Uterus (tissue), 4 donors: ENCODE data around the gene RNU7-1. TPM values are rescaled to one million over a fixed set of nuclear protein-coding genes. Genes with fewer than 3 reads are reported as not detected.

Source experiments
- DNase-seq, 2 donors: peaks; one replicate each; pipeline ENCODE4 v3.0.0-alpha.2; 2019 to 2020
- H3K27ac ChIP-seq, 2 donors: fragments of 200-600 bp; sonication (generic); 1 replicate in 1 of 2; 2 replicates in 1 of 2; pipeline ENCODE4 v1.5.1; 2016 to 2018
- H3K27me3 ChIP-seq, 2 donors: fragments of 200-600 bp; sonication (generic); one replicate each; pipeline ENCODE4 v1.5.1; 2018 to 2019; ENCODE audit warnings: control low read depth in 1 of 2
- H3K36me3 ChIP-seq, 2 donors: fragments of 200-600 bp; sonication (generic); one replicate each; pipeline ENCODE4 v1.5.1; 2019; ENCODE audit warnings: control low read depth in 1 of 2
- H3K4me1 ChIP-seq, 2 donors: fragments of 200-600 bp; sonication (generic); one replicate each; pipeline ENCODE4 v1.5.1; 2018 to 2019; ENCODE audit warnings: control low read depth in 1 of 2
- H3K4me3 ChIP-seq, 2 donors: fragments of 200-600 bp; sonication (generic); 1 replicate in 1 of 2; 2 replicates in 1 of 2; pipeline ENCODE4 v1.5.1; 2018 to 2019; ENCODE audit warnings: mild to moderate bottlenecking in 1 of 2
- H3K9me3 ChIP-seq, 2 donors: fragments of 200-600 bp; sonication (generic); one replicate each; pipeline ENCODE4 v1.5.1; 2019; ENCODE audit warnings: control low read depth in 1 of 2
- CTCF ChIP-seq, 4 experiments: fragments of 200-600 bp in 2 of 4; fragments of 450-650 bp in 2 of 4; sonication (generic) in 2 of 4; IDR thresholded peaks; one replicate each; pipeline ENCODE4 v1.5.1; 2016 to 2019; ENCODE audit warnings: antibody characterized with exemption in 4 of 4, mild to moderate bottlenecking in 2 of 4, moderate library complexity in 1 of 4
- POLR2A ChIP-seq, 2 donors: fragments of 450-650 bp; IDR thresholded peaks; one replicate each; pipeline ENCODE4 v1.6.1; 2016; ENCODE audit warnings: antibody characterized with exemption in 2 of 2, mild to moderate bottlenecking in 1 of 2, moderate library complexity in 1 of 2
- intact Hi-C: fragments of 100-400 bp; cut with DNase I; formaldehyde crosslinking; loops from one replicate; pipeline ENCODE4 v1.15.1; 2023; ENCODE audit warnings: low total_unique reads
- total RNA-seq, 4 donors: library from RNA; depleted of rRNA in 3 of 4; stranded (reverse); fragments of >200 nt in 3 of 4; gene quantifications; one replicate each; pipeline versions ENCODE4 v1.1.0 to v1.2.4, GENCODE V29; 2014 to 2023
- donor health status: DM: yes; HTN: yes; CAD: no.

RNU7-1 gene
- total RNA-seq, 4 donors from 2014 or later = not detected

GRCh38 chr12:6952121-6952862, 8.7 kb downstream of the RNU7-1 start:
- Histone ChIP-seq H3K4me3 (peak overlapping the region in 1 of 2 donors; percentile 1), H3K4me1 (no peaks in the 10 kb centered on the region), H3K27ac (no peak overlapping the region), H3K27me3 (no peaks in the 10 kb centered on the region), H3K36me3 (no peaks in the 10 kb centered on the region), H3K9me3 (no peaks in the 10 kb centered on the region)
- intact Hi-C loops = no loop called here
- no peak for DNase-seq
- TF ChIP-seq CTCF (IDR thresholded peaks at IDR 0.05) (no peak), POLR2A (IDR thresholded peaks at IDR 0.05) (no peak)

GRCh38 chr12:6952863-6953441, 9.3 kb downstream of the RNU7-1 start:
- no peaks in the 10 kb centered on the region for H3K4me1 ChIP-seq
- no peaks in the 10 kb centered on the region for H3K36me3 ChIP-seq
- H3K27me3 ChIP-seq = no peaks in the 10 kb centered on the region
- no peak for TF ChIP-seq CTCF (IDR thresholded peaks at IDR 0.05)
- no peak for TF ChIP-seq POLR2A (IDR thresholded peaks at IDR 0.05)
- no peak overlapping the region for H3K4me3 ChIP-seq
- H3K27ac ChIP-seq = no peak overlapping the region
- intact Hi-C loops = no loop called here
- H3K9me3 ChIP-seq = no peaks in the 10 kb centered on the region
- no peak for DNase-seq

- Histone ChIP-seq H3K9me3 (no peaks in the 10 kb centered on the region), H3K27me3 (no peaks in the 10 kb centered on the region), H3K27ac (no peak overlapping the region), H3K4me3 (no peak overlapping the region), H3K36me3 (no peaks in the 10 kb centered on the region), H3K4me1 (no peaks in the 10 kb centered on the region)
- no peak for DNase-seq
- intact Hi-C loops = no loop called here
- TF ChIP-seq CTCF (IDR thresholded peaks at IDR 0.05) (no peak), POLR2A (IDR thresholded peaks at IDR 0.05) (no peak)
Observed at GRCh38 chr12:6953442-6954315, 10.1 kb downstream of the RNU7-1 start.

- Histone ChIP-seq H3K9me3 (no peaks in the 10 kb centered on the region), H3K27ac (no peak overlapping the region), H3K4me3 (no peak overlapping the region), H3K36me3 (no peaks in the 10 kb centered on the region), H3K27me3 (no peaks in the 10 kb centered on the region), H3K4me1 (no peaks in the 10 kb centered on the region)
- no peak for TF ChIP-seq CTCF (IDR thresholded peaks at IDR 0.05)
- TF ChIP-seq POLR2A (IDR thresholded peaks at IDR 0.05) = no peak
- no peak for DNase-seq
- intact Hi-C loops = no loop called here
Observed at GRCh38 chr12:6954316-6955107, 10.9 kb downstream of the RNU7-1 start.
